Frontal cortex (tissue), 4 donors: ENCODE measurements around the gene FASTK. TPM values are rescaled to one million over a fixed set of nuclear protein-coding genes. Genes with fewer than 3 reads are reported as not detected.
"Not testable (repeated sequence)": the region's sequence is repeated elsewhere in the genome, so short reads cannot be mapped to it uniquely, and the experiment has no call there.

ENCODE experiments used
- DNase-seq, 2 donors: peaks; one replicate each; pipeline ENCODE4 v3.0.0; 2012; ENCODE audit warnings: low spot score in 2 of 2
- FAIRE-seq: peaks from 2 replicates; lab custom pipeline; 2012; peaks lifted over from hg19 to GRCh38; lab: Jason Lieb, UNC
- total RNA-seq: library from RNA; depleted of rRNA; stranded (reverse); fragments of >200 nt; gene quantifications from one replicate; pipeline ENCODE4 v1.2.3, GENCODE V29; 2014
- donor health status: control.
- donor health status: control.
- donor health status: control.

FASTK gene
- total RNA-seq, 1 donor from 2014 or later: 32.6 TPM

- FAIRE-seq (no peak), DNase-seq (no peak)
These were observed 44.7 kb downstream of the FASTK start for GRCh38 chr7:151035902-151036301.

GRCh38 chr7:151035026-151035717 is 45.4 kb downstream of the FASTK start:
- DNase-seq (no peak), FAIRE-seq (no peak)

- no peak for FAIRE-seq
- no peak for DNase-seq
These were observed 46.1 kb downstream of the FASTK start for GRCh38 chr7:151034312-151035025.

GRCh38 chr7:151033864-151034249 is 46.8 kb downstream of the FASTK start:
- no peak for DNase-seq
- no peak for FAIRE-seq

- DNase-seq: no peak
- FAIRE-seq: no peak
These were observed 47.4 kb downstream of the FASTK start for GRCh38 chr7:151032936-151033863.

- FAIRE-seq (no peak), DNase-seq (no peak)
These were observed 49.6 kb downstream of the FASTK start for GRCh38 chr7:151031011-151031410.

- DNase-seq (no peak), FAIRE-seq (no peak)
These were observed 51.6 kb downstream of the FASTK start for GRCh38 chr7:151028948-151029501.

GRCh38 chr7:151028131-151028947 is 52.3 kb downstream of the FASTK start, which contains the start of gene ABCB8:
Gene ABCB8 (plus strand): TSS chr7:151028450. CDS start chr7:151028516, 66 bp downstream.
- DNase-seq (peak; percentile 94 to 98), FAIRE-seq (peak; percentile 74)

GRCh38 chr7:151027728-151028130 is 52.9 kb downstream of the FASTK start:
- DNase-seq, FAIRE-seq: not testable (repeated sequence)

GRCh38 chr7:151026771-151027727 is 53.6 kb downstream of the FASTK start:
- not testable (repeated sequence) for DNase-seq, FAIRE-seq

Other genes starting within 250 kb of the FASTK start
- gene AOC1, start 228.3 kb downstream of the FASTK start, total RNA-seq: not detected
- 6.1 TPM for gene KCNH2, start 102.5 kb downstream of the FASTK start, total RNA-seq
- 0.82 TPM for gene NOS3, start 89.8 kb downstream of the FASTK start, total RNA-seq
- gene ATG9B, start 56.3 kb downstream of the FASTK start, total RNA-seq: 2.4 TPM
- 22.8 TPM for gene ABCB8, start 52.4 kb downstream of the FASTK start, total RNA-seq
- gene ASIC3, start 32.3 kb downstream of the FASTK start, total RNA-seq: 0.82 TPM
- 47.7 TPM for gene CDK5, start 22.9 kb downstream of the FASTK start, total RNA-seq
- 10.6 TPM for gene SLC4A2, start 21.2 kb downstream of the FASTK start, total RNA-seq
- 10.2 TPM for gene TMUB1, start 2.7 kb upstream of the FASTK start, total RNA-seq
- 92.9 TPM for gene AGAP3, start 5.7 kb upstream of the FASTK start, total RNA-seq
- gene GBX1, start 86.9 kb upstream of the FASTK start, total RNA-seq: 0.41 TPM
- not detected for gene ASB10, start 106.4 kb upstream of the FASTK start, total RNA-seq
- not detected for gene H2BK1, start 129.7 kb upstream of the FASTK start, total RNA-seq
- gene ABCF2, start 146.4 kb upstream of the FASTK start, total RNA-seq: 38.3 TPM
- 18.3 TPM for gene CHPF2, start 151.7 kb upstream of the FASTK start, total RNA-seq
- gene SMARCD3, start 167.9 kb upstream of the FASTK start, total RNA-seq: 145 TPM